Hepatocyte (in vitro differentiated cells): ENCODE results near the gene GPRC6A.

Experiments
- CTCF ChIP-seq: fragments of 200-600 bp; sonication (generic); IDR thresholded peaks from 2 replicates; pipeline ENCODE4 v1.5.1; 2016; ENCODE audit warnings: antibody characterized with exemption, mild to moderate bottlenecking; ENCODE audit not compliant: poor library complexity
- EZH2 ChIP-seq: fragments of 200-600 bp; sonication (generic); IDR thresholded peaks from 2 replicates; pipeline ENCODE4 v1.6.1; 2016; ENCODE audit warnings: antibody characterized with exemption, mild to moderate bottlenecking, borderline replicate concordance

- TF ChIP-seq CTCF (no peak), EZH2 (no peak)
These were observed 7.9 kb upstream of the GPRC6A start for GRCh38 chr6:116836606-116837342.
